Measurements from ENCODE around the gene GALNT11. TPM values are rescaled to one million over a fixed set of nuclear protein-coding genes. Genes with fewer than 3 reads are reported as not detected.
"Not testable (repeated sequence)": the region's sequence is repeated elsewhere in the genome, so short reads cannot be mapped to it uniquely, and the experiment has no call there.

GALNT11 gene
- total and polyA plus RNA-seq, 2 of the 4 experiments (the other 2 are of a cell fraction) = 24.4 to 29.3 TPM

- intact Hi-C loops (cut with micrococcal nuclease) = loop anchor here (5.0 kb wide), 1 partner anchor 120 kb away; no protein-coding TSS in a partner anchor
- CTCF ChIA-PET; in situ Hi-C loops (cut with MboI; ENCODE audit: low sequenced_read_pairs): not testable (repeated sequence)
Observed at GRCh38 chr7:152027491-152028365, 2.3 kb downstream of the GALNT11 start.

More at GRCh38 chr7:152027491-152028365, 2.3 kb downstream of the GALNT11 start:
- H3K9me3 ChIP-seq (ENCODE audit: control insufficient read depth, insufficient read depth, low read length); H4K20me1 ChIP-seq (ENCODE audit: insufficient read depth, low read length); dilution Hi-C loops (cut with HindIII; ENCODE audit: low sequenced_read_pairs, unreplicated experiment); H2AFZ ChIP-seq (replicated peaks; ENCODE audit: low read length, poor library complexity); H3K9ac ChIP-seq (ENCODE audit: low read depth, low read length); H3K9me1 ChIP-seq (ENCODE audit: insufficient read depth, low read length); H4K5ac ChIP-seq (ENCODE audit: low read depth, low read length); H4K8ac ChIP-seq (ENCODE audit: low read depth in 2 of 2, low read length in 2 of 2); POLR2A ChIA-PET (ENCODE audit: unreplicated experiment); ATAC-seq (ENCODE audit: low read depth); H3K23ac ChIP-seq (ENCODE audit: low read depth, low read length); H3K14ac ChIP-seq (replicated peaks; ENCODE audit: low read depth, low read length); H2AK5ac ChIP-seq (ENCODE audit: low read depth, low read length); H4K91ac ChIP-seq (ENCODE audit: insufficient read depth, low read depth, low read length); H3K4me2 ChIP-seq (ENCODE audit: low read depth, low read length); H3K18ac ChIP-seq (ENCODE audit: low read depth, low read length); H2BK20ac ChIP-seq (ENCODE audit: low read depth, low read length); H3K27ac ChIP-seq (ENCODE audit: insufficient read depth, low read length); H2BK15ac ChIP-seq (ENCODE audit: low read depth, low read length); H2AK9ac ChIP-seq (replicated peaks; ENCODE audit: low read depth, low read length, poor library complexity); BruUV-seq (replicated peaks); H3K27me3 ChIP-seq (ENCODE audit: control insufficient read depth, insufficient read depth, low read length); H2BK5ac ChIP-seq (ENCODE audit: low read depth, low read length, poor library complexity, severe bottlenecking); H3K4ac ChIP-seq (ENCODE audit: low read depth, low read length); H3K4me1 ChIP-seq (ENCODE audit: control insufficient read depth, insufficient read depth, low read length); DNase-seq; H3K56ac ChIP-seq (ENCODE audit: extremely low read depth, insufficient read depth, low read length); H3K4me3 ChIP-seq (ENCODE audit: insufficient read depth, low read depth, low read length); H3K36me3 ChIP-seq (ENCODE audit: control insufficient read depth, insufficient read depth, low read length); H2BK120ac ChIP-seq (ENCODE audit: low read depth, low read length): not testable (repeated sequence)
- H3K79me1 ChIP-seq (ENCODE audit: low read depth in 1 of 2, low read length in 2 of 2) = peaks cover 8 to 14% of the 10 kb centered on the region in 2 experiments
- WGBS, 2 experiments (ENCODE audit: extremely low coverage in 2 of 2, insufficient read length in 1 of 2) = 97% methylated on average over 5 of the region's 20 CpGs; no CpG with 5 or more reads in 1 of the 2 experiments

Measured in IMR-90 (cell line).